ENCODE measurements around the gene PACS1.
"Not testable (repeated sequence)": the region's sequence is repeated elsewhere in the genome, so short reads cannot be mapped to it uniquely, and the experiment has no call there.

The PACS1 gene

DNA sequence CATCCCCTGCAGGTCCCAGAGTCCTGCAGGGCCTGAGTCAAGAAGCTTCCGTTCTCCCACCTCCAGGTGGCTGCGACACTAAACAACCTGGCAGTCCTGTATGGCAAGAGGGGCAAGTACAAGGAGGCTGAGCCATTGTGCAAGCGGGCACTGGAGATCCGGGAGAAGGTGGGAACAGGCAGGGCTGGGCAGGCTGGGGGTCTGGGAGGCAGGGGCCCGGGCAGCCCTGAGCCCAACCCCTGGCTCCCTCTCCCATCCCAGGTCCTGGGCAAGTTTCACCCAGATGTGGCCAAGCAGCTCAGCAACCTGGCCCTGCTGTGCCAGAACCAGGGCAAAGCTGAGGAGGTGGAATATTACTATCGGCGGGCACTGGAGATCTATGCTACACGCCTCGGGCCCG lies 193.7 kb downstream of the PACS1 start:
- no peak for DNase-seq

DNA sequence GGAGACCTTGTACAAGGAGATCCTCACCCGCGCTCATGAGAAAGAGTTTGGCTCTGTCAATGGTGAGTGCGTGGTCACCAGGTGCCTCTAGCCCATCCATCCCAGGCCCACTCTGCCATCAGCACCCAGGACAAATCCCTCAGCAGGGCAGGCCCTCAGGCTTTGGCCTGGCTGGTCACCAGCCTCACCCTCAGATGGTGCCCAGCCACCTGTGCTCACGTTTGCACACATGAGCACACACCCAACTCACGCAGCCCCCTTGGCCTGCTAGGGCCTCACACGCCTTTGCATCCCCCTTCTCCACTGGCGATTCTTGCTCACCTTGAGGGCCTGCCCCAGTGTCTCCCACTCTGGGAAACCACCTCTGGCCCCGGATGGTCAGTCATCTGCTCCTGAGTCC lies 194.3 kb downstream of the PACS1 start:
- no peak for DNase-seq

DNA sequence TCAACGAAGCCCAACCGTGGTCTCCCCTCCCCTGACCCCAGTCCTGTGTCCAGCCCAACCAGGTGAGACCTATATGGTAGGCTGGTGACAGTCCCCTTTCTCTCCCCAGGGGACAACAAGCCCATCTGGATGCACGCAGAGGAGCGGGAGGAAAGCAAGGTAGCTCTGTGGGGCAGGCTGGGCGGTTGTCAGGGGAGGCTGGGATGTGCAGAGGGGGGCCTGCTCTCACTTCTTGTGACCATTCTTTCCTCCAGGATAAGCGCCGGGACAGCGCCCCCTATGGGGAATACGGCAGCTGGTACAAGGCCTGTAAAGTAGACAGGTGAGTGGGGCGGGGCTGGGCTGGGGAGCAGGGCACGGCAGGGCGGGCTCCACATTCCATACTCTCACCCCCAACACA lies 194.8 kb downstream of the PACS1 start:
- peak in 1 of 2 donors; percentile 32 for DNase-seq

DNA sequence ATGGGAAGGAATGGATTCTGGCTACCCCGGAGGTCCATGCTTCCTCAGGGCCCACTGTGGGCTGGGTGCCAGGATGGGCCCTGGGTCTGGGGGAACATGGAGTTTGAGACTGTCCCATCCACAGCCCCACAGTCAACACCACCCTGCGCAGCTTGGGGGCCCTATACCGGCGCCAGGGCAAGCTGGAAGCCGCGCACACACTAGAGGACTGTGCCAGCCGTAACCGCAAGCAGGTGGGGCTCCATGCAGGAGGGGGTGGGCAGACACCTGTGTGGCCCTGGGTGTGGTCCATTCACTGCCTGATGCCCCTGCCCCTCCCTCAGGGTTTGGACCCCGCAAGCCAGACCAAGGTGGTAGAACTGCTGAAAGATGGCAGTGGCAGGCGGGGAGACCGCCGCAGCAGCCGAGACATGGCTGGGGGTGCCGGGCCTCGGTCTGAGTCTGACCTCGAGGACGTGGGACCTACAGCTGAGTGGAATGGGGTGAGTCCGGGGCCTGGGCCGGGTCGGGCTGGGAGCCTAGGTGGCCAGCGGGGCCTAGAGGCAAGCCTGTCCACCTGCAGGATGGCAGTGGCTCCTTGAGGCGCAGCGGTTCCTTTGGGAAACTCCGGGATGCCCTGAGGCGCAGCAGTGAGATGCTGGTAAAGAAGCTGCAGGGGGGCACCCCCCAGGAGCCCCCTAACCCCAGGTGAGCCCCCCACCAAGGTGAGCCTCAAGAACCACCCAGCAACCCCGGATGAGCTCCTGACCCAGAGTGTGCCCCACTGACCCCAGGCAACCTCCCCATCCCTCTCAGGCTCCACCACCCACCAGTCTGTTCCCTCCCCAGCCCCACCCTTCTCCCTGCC lies 195.7 kb downstream of the PACS1 start:
- no peak for DNase-seq

DNA sequence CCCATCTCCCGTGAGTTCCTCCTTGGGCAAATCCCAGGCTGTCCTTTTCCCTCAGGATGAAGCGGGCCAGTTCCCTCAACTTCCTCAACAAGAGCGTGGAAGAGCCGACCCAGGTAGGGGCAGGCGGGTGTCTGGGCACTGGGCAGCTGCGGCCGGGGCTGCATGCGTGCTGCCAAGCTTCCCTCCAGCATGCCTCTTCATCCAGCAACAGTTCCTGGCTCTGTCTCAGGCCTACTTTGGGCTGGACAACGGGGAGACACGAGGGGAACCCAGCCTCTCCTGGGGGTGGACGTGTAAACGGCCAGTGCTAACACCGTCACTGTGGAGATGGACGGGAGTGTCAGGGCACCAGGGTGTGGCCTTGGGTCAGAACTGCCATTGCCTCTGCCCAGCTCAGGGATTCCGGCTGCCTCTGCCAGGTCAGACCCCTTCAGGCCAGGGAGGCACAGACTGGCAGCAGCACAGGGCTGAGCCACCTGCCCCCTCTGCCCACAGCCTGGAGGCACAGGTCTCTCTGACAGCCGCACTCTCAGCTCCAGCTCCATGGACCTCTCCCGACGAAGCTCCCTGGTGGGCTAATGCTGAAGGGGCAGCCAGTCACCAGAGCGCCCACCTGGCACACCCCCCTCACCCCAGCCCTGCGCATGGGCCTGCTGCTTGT lies 196.4 kb downstream of the PACS1 start:
- DNase-seq: no peak

DNA sequence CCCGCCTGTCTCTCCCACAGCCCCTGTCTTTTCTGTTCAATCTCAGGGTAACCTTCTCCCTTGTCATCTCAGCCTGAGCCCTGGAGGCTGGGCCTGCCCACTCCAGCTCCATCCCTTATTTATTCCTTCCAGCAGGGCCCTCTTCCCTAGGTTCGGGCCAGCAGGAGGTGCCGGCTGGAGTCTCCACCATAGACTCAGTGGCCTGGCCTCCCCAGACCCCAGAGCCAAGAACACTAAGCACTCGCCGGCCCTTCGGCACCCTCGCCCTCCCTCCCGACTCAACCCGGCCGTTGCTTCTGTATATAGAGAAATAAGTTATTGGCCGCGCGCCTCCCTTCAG lies 196.9 kb downstream of the PACS1 start:
- DNase-seq: no peak

DNA sequence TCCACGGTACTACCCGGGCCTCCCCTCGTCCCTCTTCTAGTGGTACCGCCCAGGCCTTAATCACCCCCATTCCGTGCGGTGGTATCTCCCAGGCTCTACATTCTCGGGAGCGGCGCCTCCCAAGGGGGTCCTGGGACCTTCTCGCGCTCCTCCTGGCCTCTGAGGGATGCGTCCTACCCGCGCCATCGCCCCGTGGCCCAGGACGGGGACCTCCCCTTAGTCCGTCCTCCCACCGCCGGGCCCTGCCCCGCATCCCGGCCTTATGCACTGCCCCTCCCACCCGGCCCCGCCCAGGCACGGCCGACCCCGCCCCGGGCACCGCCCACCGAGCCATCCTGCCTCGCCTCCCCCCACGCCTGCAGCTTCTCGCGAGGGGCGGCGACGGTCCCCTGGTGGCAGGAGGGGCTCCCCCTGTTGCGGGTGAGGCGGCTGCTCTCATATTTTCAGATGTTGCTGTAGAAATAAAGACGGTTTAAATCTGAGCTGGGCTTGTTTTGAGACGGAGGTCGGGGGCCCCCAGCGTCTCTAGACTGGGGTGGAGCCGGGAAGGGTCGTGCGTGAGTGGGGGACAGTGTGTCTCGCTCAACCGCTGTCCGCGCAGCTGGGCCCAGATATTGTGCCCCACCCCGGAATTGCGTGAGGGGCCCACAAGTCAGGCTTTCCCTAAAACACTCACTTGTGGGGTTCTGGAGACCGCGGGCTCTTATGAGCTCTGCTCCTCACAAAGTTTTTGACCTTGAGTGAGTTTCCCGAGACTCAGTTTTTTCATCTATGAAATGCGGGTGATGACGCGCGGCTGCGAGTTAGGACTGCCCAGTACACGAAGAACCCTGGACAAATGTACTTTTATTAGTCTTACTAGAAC lies 197.5 kb downstream of the PACS1 start:
- peak; percentile 81 to 85 for DNase-seq

DNA sequence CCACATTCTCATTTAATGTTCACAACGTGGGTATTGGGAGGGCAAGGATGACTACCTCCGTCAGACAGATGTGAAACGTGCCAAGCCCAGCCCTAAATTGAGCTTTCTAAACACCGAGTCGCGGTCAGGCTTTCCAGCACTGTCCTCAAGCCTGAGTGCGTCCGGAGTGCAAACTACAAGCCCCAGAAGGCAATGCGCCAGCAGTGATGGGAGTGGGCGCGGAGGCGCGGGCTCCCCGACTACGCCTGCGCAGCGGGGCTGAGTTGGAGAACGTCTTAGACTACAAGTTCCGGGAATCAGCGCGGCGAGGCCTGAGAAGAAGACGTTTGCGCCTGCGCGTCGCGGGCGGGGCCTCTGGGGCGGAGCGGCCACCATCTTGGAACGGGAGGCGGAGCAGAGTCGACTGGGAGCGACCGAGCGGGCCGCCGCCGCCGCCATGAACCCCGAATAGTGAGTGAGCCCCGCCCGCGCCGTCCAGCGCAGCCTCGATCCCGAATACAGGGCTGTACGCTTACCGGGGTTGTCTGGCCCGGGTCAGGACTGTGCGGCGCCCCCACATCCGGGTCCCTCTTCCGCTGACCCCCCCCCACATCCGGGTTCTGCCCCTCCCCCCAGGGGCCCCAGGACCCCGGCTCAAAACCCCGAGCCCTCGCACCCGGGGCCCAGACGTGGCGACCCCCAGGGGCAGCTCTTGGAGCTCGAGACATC lies 198.3 kb downstream of the PACS1 start, which contains the start of gene RAB1B:
TSS of gene RAB1B (plus strand) at position 396 of the 708 bp plus-strand sequence. CDS start at position 437, 41 bp downstream.
- peak; percentile 99 to 100 for DNase-seq

DNA sequence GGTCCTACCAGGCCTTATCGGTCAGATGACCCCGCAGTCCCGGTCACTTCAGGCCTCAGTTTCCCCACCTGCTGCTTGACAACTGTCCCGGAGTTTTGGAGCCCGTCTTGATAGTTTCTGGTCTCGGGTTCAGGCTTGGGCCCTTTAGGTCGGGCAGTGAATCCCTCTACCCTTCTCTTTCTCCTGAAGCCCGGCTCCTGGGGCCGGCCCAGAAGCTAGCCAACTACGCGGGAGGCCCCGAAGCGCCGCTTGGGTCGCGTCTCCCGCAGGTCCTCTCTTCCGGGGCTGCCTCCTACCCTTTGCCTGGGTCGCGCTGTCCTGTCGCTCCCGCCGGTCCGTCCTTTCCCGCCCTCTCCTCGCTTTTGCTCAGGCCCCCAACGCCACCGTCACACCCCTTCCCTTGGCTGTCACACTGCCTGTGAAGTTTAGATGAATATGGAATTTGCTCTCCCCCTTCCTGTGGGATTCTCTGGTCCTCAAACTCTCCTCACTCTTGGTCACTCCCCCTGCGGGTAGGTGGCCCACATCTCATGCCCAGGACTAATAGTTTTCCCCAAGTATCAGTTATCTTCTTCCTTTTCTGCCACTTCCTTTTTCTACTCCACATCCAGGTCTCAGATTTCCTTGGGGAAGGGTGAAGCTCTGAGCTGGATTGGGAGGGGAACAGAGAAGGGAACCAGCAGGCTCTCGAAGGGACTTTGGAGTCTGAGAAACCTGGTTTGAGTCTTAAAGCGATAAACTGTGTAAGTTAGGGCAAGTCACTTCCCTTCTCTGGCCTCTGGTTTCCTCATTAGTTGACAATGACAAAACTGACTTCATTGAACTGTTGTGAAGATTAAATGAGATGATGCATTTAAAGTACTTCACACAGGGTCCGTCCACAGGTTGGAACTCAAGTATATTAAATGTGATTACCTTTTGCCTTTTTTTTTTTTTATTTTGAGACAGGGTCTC lies 199.2 kb downstream of the PACS1 start:
- peak in 1 of 2 donors; percentile 23 for DNase-seq

DNA sequence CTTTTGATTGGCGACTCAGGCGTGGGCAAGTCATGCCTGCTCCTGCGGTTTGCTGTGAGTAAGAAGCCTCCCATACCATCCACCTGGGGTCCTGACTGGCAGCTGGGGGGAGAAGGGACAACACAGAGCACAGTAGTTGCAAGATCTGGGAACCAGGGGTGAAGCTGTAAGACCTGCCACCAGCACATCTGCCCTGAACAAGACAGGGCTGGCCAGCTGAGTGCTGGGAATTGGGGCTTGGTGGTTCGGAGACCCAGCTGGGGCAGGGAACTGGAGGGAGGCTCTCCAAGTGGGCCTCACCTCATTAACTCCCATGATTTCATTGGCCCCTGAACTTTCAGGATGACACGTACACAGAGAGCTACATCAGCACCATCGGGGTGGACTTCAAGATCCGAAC lies 201.7 kb downstream of the PACS1 start:
- DNase-seq: no peak

DNA sequence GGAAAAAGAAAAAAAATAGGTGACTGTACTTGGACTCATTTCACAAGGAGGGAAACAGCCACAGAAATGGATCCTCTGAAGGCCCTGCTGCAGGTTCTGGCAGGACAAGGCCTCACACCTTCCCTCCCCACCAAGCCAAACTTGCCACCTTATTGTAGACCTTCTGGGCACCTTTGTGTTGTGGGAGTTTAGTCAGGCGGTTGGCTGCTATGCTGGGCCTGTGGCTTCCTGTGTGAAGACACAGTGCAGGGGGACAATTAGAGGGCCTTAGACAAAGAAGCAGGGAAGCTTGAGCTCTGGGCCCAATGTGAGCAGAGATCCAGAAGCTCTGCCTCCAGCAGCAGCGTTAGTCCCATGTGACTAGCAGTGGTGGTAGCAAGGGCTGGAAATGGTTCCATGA lies 202.5 kb downstream of the PACS1 start:
- no peak for DNase-seq

DNA sequence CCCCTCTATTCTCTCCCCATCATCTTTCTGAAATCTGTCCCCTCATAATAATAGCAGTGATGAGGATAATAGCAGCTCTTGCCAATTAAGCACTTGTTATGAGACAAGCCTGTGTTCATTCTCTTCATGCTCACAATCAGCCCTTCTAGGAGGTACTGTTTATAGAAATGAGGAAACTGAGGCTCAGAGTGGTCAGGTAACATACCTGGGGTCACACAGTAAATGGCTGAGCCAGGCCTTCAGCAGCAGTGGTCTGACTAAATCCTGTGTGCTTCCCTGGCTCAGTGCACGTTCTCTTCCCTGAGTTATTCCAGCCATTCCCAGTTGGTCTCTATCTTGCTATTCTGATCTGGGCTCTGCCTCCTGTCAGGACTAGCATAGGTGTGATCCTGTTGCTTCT lies 204.1 kb downstream of the PACS1 start:
- no peak for DNase-seq

DNA sequence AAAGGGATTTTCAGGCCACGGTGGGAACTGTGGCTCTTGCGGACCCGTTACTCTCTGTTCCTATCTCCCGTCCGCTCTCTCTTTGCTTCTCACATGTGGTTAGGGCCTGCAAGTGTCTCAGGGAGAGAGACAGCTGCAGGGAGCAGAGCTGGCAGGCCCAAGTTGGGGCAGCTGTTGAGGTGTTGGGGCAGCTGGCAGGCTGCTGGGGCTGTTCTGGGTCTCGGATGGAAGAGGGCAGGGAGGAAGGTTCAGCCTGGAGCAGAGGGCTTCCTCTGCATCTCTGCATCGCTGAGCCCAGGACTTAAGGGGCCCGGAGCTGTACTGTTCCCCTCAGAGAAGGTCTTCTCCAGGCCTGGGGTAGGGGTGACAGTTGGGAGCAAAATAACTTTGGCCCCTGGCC lies 205.3 kb downstream of the PACS1 start:
- no peak for DNase-seq

DNA sequence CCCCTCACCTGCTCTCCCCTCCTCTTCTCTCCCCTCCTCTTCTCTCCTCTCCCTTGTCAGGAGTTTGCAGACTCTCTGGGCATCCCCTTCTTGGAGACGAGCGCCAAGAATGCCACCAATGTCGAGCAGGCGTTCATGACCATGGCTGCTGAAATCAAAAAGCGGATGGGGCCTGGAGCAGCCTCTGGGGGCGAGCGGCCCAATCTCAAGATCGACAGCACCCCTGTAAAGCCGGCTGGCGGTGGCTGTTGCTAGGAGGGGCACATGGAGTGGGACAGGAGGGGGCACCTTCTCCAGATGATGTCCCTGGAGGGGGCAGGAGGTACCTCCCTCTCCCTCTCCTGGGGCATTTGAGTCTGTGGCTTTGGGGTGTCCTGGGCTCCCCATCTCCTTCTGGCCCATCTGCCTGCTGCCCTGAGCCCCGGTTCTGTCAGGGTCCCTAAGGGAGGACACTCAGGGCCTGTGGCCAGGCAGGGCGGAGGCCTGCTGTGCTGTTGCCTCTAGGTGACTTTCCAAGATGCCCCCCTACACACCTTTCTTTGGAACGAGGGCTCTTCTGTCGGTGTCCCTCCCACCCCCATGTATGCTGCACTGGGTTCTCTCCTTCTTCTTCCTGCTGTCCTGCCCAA lies 206.0 kb downstream of the PACS1 start:
- DNase-seq: no peak

DNA sequence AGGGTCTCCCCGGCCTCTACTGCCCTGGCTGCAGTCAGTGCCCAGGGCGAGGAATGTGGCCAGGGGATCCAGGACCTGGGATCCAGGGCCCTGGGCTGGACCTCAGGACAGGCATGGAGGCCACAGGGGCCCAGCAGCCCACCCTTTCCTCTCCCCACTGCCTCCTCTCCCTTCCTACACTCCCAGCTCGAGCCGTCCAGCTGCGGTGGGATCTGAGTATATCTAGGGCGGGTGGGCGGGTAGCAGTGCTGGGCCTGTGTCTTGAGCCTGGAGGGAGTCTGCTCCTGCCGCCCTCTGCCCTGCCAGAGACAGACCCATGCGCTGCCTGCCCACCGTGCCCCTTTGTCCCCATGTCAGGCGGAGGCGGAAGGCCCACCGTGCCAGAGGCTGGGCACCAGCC lies 206.5 kb downstream of the PACS1 start:
- not testable (repeated sequence) for DNase-seq

DNA sequence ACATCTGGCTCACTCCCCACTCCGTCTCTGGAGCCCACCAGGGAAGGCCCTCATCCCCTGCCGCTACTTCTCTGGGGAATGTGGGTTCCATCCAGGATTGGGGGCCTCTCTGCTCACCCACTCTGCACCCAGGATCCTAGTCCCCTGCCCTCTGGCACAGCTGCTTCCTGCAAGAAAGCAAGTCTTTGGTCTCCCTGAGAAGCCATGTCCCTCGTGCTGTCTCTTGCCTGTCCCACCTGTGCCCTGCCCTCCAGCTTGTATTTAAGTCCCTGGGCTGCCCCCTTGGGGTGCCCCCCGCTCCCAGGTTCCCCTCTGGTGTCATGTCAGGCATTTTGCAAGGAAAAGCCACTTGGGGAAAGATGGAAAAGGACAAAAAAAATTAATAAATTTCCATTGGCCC lies 207.0 kb downstream of the PACS1 start:
- DNase-seq: not testable (repeated sequence)

DNA sequence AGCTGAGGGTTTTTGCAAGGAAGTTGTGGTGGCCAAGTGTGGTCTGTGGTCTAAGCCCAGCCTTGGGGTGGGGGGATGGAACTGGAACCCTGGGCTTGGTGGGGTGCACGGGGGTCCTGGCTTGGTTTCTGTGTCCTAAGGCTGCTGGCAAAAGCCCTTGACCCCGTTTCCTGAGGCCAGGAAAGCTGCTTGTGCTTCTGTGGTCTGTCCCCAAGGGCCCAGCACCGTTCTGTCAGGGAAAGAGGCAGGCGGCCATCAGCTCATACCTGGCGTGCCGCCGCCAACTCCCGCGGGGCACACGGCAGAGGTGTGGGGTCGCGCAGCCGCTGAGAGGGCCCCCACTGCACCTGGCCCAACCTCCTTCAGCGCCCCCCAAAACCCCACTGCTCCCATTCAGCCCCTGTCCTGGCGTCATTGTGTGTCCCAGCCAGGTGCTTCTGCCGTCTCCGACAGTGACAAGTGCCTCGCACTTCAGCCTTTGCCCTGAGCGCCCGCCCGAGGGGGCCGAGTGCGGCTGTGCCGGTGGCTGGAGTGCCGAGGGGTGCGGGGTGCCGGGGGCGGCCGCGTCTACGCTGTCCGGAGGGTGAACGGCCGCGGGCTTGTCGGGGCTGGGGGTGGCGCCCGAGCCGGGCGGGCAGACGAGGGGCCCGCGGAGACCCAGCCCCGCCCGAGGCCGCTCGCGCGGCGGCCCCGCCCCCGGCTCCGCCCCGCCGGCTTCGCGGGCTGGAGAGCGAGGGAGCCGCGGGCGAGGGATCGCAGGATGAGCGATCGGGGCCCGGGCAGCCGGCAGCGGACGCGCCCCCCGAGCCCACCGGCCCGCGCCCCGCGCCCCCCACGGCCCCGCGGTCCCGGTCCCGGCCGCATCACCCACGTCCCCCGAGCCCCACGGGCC lies 207.6 kb downstream of the PACS1 start, which contains the start of gene CNIH2:
TSS of gene CNIH2 (plus strand) at position 705 of the 892 bp plus-strand sequence. CDS start 282 bp downstream, outside the sequence.
- DNase-seq: peak in 1 of 2 donors; percentile 43

DNA sequence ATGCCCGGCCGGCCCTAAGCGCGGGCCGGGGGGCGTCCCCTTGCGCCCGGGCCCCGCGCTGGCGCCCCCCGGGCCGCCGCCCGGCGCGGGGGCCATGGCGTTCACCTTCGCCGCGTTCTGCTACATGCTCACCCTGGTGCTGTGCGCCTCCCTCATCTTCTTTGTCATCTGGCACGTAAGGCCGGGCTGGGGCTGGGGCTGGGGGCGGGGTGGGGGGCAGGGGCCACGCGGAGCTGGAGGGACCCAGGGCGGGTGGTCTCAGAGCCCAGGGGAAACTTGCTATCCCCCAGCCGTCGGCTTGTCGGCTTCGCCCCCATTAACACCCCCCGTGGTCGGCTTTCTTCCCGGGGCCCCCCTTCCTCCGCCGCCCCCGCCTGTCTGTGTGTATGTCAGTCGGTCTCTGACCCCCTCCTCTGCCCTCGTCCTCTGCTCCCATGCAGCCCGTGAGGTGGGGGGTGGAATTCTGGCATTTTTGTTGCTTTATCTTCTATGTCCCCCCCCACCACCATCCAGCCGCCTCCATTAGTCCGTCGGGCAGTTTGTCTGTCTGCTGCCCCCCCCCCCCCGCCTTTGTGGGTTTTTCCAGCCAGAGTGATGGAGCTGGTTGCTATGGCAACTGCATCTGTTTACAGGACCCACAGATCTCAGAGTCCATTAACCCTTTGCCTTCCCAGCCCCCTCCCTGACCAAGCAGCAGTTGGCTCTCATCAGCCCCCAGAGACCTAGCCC lies 208.5 kb downstream of the PACS1 start:
- DNase-seq: peak in 1 of 2 donors; percentile 28

All from activated CD4-positive, alpha-beta T cell treated with anti-CD3 and anti-CD28 coated beads for 4 hours (primary cell).